NCI-H1092 (cell line): ENCODE data around the gene EMP1.

Experiments
- DNase-seq: peaks from one replicate; lab custom pipeline; 2025; lab: John Stamatoyannopoulos, UW

EMP1 gene

DNA sequence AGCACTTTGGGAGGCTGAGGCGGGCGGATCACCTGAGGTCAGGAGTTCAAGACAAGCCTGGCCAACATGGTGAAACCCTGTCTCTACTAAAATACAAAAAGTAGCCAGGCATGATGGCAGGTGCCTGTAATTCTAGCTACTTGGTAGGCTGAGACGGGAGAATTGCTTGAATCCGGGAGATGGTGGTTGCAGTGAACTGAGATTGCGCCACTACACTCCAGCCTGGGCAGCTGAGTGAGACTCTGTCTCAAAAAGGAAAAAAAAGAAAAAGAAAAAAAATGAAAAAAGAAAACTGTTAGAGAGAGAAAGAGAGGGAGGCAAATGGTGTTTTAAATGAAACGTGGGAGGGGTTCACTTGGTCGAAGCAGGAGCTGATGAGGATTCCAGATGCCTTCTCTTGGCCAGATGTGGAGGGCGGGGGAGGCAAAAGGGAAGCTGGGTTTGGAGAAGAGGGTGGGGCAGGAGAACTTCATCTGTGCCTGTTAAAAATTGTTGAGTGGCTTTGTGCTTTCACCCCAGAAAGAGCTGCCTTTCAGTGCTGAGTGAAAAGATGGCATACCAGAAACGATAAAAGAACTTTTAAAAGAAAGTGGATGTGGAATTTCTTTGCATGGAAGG is 1.1 kb downstream of the EMP1 start:
- no peak for DNase-seq

- DNase-seq, result no peak
Measured at GRCh38 chr12:13198241-13198640, 1.7 kb downstream of the EMP1 start.

DNA sequence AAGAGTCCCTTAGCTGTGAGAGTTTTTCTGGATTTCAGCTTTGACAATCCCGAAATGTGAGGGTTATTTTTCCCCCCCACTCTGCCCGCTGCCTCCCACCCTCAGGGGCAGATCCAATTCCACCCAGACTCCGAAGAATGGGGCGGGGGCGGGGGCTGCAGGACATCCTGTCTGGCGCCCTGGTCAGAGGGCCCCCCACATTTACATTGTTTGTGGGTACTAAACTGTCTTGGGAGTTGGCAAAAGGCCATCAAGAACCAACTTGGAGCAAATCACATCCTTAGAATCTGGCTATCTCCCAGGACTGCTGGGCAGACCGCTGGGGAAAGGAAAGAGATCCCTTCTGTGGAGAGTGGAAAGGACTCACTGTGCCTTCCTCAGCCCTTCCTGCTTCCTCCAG is 2.4 kb downstream of the EMP1 start:
- no peak for DNase-seq

DNA sequence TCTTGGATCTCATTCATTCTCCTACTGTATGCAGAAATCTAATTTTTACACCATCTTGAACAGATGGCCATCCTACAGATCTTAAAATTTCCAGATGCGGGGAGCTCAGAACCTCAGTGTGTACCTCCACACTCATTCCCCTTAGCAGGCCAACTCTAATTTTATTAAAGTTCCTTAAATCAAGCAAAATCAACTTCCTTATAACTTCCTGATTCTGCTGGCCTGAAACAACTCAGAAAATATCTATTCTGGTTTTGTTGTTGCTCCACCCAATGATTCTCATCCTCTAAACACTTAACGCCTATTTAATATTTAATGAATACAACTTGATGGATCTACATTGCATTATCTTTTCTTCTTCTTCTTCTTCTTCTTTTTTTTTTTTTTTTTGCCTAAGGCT is 3.1 kb downstream of the EMP1 start:
- no peak for DNase-seq

DNA sequence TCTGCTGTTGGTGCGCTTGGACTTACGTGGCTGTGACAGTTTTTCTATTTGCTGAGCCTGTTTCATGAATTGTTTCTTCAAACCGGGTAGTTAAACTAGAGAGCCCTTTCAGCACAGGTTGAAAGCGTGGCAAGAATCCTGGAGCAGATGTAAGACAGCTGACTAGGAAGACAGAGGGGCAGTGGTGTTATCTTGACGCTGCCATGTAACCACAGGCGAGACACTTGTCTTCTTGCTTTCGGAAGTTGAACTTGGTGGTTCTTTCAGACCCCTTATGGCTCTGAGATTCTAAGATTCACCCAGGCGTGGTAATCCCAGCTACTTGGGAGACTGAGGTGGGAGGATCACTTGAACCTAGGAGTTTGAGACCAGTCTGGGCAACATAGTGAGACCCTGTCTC is 4.3 kb downstream of the EMP1 start:
- DNase-seq, result no peak

DNA sequence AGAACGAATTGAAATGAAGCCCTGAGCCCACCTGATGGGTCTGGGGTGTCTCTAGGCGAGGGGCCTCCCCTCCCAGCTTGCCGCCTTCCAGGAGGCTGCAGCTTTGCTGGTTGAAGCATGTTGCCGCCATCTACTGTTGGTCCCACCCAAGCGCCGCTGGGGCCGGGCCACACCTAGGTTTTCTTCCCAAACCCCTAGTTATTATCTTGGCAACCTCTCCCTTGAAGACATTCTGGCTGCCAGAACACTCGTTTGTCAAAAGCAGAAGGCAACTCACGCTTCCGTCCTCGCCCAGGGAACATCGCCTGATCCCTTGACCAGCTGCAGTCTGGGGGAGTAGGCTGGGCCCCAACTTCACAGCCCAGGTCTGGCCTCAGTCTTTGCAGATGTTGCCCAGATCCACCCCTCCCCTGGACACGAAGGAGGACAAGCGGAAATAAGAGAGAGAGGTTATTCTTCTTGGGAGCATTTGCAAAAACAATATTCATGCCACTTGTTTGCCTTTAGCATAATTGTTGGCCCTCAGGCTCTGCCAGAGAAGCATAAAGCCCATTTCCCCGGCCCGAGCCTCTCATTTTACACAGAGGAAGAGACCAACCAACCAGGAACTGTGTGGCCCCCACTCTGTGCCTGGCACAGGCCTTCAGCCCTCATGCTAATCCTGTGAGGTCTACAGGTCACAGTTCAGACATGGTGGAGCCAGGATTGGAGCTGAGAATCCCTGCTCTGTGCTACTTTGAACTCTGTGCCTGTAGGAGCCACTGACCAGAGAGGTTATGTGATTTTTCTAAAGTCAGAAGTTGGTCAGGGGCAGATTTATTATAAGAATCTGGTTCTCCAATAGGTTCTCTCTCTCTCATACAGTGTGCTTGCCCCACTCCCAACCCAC is 6.8 kb downstream of the EMP1 start:
- no peak for DNase-seq

GRCh38 chr12:13204428-13204827 is 7.9 kb downstream of the EMP1 start:
- no peak for DNase-seq

DNA sequence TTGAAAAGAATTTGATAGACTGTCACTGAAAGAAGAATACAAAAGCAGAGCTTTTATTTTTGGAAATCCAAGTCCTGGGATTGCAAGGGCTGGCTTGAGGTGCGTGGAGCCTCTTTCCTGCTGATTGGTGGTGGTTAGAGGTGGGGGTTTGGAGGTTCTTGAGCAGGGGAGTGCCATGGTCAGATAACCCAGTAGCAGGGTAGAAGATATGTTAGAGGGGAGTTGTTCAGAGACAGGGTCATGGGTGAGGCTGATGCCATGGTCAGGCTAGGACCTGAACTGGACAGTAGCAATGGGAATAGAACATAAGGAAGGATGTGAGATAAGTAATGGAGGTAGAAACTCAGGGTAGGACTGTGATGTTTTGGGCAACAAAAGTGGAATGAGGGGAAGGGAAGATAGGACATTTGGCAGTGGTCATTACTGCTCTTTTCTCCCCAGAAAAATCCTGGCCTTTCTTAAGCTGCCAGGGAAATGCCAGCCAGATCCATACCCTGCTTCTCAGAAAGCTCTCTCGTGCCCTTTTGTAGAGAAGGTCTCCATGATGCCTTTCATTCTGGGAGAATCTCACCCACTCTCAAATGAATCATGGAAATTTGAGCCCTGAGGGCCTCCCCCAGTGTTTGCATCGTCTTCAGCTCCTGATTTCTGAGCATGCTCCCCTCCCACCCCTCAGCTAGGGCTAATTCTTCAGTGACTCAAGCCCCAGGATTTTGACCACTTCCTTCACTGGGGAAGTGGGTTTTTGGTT is 9.5 kb downstream of the EMP1 start:
- DNase-seq, result no peak

GRCh38 chr12:13206560-13206897 is 10.0 kb downstream of the EMP1 start:
- no peak for DNase-seq

DNA sequence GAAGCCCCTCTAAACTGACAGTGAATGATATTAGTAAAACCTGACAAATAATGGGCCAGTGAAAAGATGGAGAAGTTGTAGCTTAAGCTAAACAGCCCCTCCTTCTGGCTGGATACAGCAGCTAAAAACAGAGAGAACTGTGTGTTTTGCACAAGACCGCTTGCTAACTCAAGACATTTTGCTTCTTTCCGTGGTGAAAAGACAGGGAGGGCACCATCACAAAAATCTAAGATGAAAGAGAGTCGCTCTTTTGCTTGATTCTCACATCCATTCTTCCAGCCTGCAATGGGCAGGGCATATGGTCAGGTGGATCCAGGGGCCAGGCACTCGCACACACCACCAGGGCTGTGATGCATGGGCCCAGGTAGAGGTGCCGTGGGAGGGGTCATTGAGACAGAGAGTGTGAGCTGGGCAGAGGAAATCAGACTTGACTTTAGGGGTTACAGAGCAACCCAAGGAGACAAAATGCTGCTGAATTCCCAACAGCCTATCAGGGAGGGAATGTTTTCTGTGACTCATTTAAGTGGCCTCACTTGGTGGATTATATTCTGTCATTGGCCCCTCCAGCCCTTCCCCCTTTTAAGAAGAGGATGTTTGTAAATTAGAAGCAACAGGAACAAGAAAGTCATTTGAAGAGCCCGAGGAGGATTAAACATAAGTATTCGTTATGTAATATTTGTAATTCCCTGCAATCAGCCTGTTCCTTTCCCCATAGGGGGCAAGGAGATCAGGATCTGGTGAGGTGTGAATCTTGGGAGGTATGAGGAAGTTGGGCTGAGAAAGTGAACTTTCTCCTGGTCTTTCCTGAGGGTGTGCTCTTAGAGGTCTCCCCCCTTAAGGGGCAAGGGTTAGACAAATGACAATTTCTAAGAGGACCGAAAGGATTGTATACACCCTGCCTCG is 12.3 kb downstream of the EMP1 start:
- peak; percentile 9 for DNase-seq

GRCh38 chr12:13209436-13210235 is 13.1 kb downstream of the EMP1 start:
- no peak for DNase-seq

DNA sequence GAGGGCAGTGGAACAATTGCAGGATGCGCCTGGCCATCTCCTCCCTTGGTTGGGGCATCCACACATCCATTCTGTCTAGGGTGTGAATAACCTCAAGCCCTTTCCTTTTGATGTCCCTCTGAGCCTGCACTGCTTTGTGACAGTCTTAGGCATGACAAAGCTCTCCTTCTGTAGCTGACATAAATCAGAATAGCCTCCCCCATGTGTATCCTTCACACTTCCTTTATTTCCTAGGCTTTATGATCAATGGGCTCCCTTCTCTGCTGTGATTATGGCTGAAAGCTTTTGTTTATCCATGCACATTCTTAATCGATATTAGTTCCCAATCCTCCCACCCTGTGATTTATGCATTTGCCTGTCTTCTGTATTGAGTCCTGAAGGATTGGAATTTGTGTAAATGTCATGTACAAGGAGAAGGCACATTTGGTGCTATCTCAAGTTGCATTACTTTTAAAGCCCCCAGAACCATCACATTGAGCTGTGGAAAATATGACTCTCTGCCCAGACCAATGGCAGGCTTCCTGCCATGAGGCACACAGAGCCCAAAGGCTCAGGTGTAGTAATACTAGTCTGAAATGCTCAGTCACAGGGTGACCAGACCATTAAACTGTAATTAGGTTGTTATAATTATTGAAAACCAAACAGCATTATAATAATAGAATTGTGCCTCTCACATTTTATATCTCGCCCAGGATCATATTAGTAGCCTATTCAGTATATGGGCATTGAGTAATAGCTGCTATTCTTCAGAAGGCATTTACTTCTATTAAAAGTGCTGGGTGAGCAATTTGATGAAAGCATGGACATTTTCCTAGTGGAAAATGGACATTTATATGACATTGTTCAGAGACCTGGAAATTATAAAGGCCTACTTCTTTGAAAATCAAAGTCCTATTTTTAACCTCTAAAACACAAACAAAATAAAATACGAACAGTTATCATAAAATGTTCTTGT is 14.0 kb downstream of the EMP1 start:
- DNase-seq, result no peak

- DNase-seq, result no peak
Measured at GRCh38 chr12:13211191-13211858, 14.8 kb downstream of the EMP1 start.

DNA sequence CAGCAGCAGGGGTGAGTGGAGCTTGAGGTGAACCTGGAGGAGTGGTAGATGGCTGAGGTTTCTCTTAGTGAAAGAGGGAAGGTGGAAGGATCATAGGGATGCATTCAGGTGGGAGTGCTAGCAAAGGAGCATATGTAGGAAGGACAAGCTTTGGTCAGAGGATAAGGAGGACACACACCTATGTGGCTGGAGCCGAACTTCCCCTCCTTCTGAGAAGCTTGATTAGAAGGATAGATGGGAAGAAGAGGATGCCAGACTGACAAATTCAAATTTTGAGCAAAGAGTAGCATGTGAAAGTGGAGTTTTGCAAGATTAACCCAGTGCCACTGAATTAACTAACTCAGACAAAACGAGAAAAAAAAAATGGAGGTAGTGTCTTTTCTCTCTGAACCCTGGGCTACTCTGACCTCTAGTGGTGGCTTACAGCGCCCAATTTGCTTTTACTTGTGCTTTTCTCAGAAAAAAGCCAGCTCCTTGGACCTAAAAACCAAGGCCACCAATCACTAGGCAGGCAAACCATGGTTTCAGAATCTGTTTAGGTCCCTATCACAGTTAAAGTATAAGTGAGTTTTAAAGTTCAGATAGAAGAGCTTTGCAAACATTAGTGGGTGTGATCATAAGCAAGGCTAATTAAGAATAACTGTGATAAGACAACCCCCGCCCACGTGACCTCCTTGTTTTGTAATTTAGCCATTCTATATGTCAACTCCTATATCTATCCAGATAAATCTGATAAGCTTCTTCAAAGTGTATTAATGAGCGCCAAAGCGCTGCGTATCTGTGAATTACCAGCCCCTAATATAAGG is 15.5 kb downstream of the EMP1 start:
- peak; percentile 63 for DNase-seq

DNA sequence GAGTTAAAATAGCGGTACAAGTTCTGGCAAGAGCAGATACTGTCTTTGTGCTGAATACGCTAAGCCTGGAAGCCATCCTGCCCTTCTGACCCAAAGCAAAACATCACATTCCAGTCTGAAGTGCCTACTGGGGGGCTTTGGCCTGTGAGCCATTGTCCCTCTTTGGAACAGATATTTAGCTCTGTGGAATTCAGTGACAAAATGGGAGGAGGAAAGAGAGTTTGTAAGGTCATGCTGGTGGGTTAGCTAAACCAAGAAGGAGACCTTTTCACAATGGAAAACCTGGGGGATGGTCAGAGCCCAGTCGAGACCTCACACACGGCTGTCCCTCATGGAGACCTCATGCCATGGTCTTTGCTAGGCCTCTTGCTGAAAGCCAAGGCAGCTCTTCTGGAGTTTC is 18.5 kb downstream of the EMP1 start:
- no peak for DNase-seq

DNA sequence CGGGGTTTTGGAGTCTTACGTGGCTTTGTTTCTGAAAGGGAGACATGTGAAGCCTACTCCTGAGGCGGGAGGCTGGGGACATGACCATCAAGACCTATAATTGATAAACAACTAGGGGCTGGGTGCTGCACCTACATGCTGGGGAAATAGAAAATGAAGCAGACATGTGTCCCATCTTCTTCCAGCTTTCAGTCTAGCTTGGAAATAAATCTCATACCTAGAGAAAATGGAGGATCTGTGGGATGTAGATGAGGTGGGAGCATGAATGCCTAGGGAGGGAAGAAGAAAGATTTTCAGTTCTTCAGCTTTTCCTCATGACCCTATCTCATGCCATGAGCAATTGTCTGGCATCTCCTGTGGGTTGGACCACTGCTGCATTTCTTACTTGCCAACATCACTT is 22.1 kb downstream of the EMP1 start:
- no peak for DNase-seq

GRCh38 chr12:13219320-13219719 is 22.8 kb downstream of the EMP1 start:
- DNase-seq, result no peak

DNA sequence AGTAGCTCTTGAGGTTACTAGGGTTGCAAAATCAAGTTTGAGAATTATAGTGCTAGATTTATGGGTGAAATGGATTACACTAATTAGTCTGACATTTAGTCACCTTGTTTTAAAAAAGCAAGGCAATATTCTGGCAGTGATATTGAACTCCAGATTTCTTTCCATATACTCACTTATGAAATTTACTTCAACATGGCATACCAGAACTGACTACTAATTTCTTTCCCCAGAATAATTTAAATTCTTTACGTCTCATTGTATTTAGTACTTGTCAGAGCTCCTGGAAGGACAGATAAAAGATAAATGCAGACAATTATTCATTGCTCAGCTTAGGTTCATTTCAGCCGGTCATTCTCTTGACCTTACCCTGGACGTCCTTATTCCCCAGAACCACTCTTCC is 24.3 kb downstream of the EMP1 start:
- no peak for DNase-seq

DNA sequence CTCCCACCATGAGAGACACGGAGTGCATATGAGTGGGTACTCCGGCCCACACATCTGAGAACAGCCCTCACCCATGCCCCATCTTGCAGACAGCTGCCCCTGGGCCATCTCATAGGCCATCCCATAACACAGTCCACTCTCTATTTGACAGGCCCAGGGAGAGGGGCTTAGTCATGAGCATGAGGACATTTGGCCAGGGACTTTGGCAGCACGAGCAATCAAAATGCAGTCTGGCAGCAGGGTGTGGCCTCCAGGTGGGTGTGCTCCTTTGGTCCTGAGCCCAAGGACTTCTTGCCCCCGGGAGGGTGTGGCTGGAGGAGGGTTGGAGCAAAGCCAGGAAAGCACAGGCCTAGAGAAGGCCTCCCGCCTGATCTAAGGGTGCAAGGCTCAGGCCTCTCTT is 25.6 kb downstream of the EMP1 start:
- no peak for DNase-seq
